ENCODE results near the gene CCT8.

CCT8 gene

DNA sequence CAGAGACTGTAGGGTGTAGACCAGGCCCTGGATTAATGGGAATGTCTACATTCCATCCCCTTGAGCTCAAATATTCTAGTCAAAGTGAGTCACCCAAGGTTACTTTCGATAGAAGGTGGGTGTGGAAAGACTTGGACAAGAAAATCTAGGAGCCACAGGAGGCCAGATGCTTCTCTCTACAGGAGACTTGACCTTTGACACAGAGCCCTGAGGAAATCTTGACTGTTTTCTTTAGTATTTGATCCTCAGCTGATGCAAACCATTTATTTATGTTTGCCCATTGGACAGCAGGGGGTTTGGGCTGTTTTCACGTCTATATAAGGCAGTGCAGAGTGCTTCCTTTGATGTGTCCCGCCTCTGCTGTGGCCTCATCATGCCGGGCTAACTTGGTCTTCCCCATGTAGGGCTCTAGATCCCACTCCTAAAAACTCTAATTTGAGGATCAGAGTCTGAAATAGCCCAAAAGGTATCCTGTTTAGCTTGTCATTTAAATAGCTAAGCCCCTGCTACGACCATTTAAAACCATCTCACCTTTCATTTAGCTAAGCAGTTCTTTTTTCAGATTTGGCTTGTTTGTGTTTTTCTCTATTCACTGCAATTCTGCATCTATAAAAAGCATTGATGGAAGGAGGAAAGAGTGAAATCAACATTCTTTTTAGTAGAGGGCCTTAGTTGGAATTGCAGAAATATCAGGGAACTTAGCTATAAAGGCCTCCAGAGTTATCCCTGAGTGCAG is 41.5 kb upstream of the CCT8 start:
- TF ChIP-seq FOXP2 (optimal IDR thresholded peaks at IDR 0.05; ENCODE audit: borderline replicate concordance, extremely low read depth, extremely low read length, insufficient read depth) (no peak), SIN3A (IDR thresholded peaks at IDR 0.05; ENCODE audit: borderline replicate concordance, insufficient read depth, low read length) (no peak), TAF1 (IDR thresholded peaks at IDR 0.05; ENCODE audit: borderline replicate concordance, insufficient read depth, low read length) (no peak), POLR2AphosphoS5 (IDR thresholded peaks at IDR 0.05; ENCODE audit: low read depth, low read length) (no peak)
- TF ChIP-seq, protein P1, sequence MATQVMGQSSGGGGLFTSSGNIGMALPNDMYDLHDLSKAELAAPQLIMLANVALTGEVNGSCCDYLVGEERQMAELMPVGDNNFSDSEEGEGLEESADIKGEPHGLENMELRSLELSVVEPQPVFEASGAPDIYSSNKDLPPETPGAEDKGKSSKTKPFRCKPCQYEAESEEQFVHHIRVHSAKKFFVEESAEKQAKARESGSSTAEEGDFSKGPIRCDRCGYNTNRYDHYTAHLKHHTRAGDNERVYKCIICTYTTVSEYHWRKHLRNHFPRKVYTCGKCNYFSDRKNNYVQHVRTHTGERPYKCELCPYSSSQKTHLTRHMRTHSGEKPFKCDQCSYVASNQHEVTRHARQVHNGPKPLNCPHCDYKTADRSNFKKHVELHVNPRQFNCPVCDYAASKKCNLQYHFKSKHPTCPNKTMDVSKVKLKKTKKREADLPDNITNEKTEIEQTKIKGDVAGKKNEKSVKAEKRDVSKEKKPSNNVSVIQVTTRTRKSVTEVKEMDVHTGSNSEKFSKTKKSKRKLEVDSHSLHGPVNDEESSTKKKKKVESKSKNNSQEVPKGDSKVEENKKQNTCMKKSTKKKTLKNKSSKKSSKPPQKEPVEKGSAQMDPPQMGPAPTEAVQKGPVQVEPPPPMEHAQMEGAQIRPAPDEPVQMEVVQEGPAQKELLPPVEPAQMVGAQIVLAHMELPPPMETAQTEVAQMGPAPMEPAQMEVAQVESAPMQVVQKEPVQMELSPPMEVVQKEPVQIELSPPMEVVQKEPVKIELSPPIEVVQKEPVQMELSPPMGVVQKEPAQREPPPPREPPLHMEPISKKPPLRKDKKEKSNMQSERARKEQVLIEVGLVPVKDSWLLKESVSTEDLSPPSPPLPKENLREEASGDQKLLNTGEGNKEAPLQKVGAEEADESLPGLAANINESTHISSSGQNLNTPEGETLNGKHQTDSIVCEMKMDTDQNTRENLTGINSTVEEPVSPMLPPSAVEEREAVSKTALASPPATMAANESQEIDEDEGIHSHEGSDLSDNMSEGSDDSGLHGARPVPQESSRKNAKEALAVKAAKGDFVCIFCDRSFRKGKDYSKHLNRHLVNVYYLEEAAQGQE (IDR thresholded peaks at IDR 0.05; ENCODE audit: insufficient read depth in 1 of 2, low read depth in 2 of 2, low read length in 2 of 2): no peak

DNA sequence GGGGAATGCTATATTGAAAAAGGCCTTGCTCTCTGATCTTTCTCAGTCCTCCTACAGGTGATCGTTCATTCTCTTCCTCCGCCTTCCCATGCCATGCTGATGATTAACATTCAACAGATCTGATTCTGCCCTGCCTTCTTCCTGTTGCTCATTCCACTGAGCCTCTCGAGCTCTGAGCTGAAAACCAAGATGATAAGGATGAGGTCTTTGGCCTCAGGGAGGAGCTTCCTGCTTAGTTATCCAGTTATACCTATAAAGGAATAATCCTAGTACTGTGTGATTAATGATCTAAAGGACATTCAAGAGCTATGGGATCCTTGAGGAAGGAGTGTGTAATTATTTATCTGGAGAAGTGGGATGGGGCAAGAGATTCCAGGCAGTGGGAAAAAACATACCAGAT is 31.8 kb upstream of the CCT8 start:
- TF ChIP-seq FOXP2 (optimal IDR thresholded peaks at IDR 0.05; ENCODE audit: borderline replicate concordance, extremely low read depth, extremely low read length, insufficient read depth) (no peak), TAF1 (IDR thresholded peaks at IDR 0.05; ENCODE audit: borderline replicate concordance, insufficient read depth, low read length) (no peak), SIN3A (IDR thresholded peaks at IDR 0.05; ENCODE audit: borderline replicate concordance, insufficient read depth, low read length) (no peak), POLR2AphosphoS5 (IDR thresholded peaks at IDR 0.05; ENCODE audit: low read depth, low read length) (no peak)
- TF ChIP-seq, protein P1 (IDR thresholded peaks at IDR 0.05; ENCODE audit: insufficient read depth in 1 of 2, low read depth in 2 of 2, low read length in 2 of 2): no peak

DNA sequence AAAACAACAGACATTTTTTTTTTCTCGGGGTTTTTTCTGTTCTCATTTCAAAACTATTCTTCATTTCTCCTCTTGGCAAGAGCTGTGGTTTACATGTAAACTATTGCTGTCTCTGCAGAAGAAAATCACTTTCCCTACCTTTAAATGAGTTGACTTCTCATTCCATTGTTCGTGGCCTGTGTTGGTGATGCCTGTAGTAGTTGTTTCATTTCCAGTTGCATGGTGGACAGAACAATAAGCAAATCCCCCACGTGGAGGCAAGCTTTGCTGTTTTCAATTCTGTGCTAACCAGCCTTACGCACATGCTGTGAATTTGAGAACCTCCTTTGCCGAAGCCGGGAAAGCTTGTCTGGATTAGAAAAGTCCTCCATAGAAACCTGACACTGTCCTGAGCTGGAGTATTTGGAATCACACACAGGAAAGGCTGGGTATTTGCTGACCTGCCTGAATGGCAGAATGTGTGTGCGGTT is 30.8 kb upstream of the CCT8 start:
- no peak for TF ChIP-seq TAF1 (IDR thresholded peaks at IDR 0.05; ENCODE audit: borderline replicate concordance, insufficient read depth, low read length)
- TF ChIP-seq FOXP2 (optimal IDR thresholded peaks at IDR 0.05; ENCODE audit: borderline replicate concordance, extremely low read depth, extremely low read length, insufficient read depth): no peak
- TF ChIP-seq SIN3A (IDR thresholded peaks at IDR 0.05; ENCODE audit: borderline replicate concordance, insufficient read depth, low read length): no peak
- TF ChIP-seq, protein P1 (IDR thresholded peaks at IDR 0.05; ENCODE audit: insufficient read depth in 1 of 2, low read depth in 2 of 2, low read length in 2 of 2): no peak
- TF ChIP-seq POLR2AphosphoS5 (IDR thresholded peaks at IDR 0.05; ENCODE audit: low read depth, low read length): no peak

DNA sequence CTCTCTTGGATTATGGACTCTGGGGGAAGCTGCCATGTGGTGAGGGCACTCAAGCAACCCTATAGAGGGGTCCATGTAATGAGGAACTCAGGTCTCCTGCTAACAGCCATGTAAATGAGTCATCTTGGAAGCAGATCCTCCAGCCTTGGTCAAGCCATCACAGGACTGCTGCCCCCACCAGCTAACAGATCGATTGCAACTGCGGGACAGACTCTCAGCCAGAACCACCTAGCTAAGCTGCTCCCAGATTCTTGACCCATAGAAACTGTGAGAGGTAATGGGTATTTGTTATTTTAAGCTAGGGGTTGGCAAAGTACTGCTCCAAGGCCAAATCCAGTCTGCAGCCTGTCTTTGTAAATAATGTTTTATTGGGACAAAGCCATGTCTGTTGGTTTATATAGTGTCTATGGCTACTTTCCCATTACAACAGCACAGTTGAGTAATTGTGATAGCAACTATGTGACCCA is 29.4 kb upstream of the CCT8 start:
- TF ChIP-seq FOXP2 (optimal IDR thresholded peaks at IDR 0.05; ENCODE audit: borderline replicate concordance, extremely low read depth, extremely low read length, insufficient read depth) (no peak), SIN3A (IDR thresholded peaks at IDR 0.05; ENCODE audit: borderline replicate concordance, insufficient read depth, low read length) (no peak), TAF1 (IDR thresholded peaks at IDR 0.05; ENCODE audit: borderline replicate concordance, insufficient read depth, low read length) (no peak), POLR2AphosphoS5 (IDR thresholded peaks at IDR 0.05; ENCODE audit: low read depth, low read length) (no peak)
- TF ChIP-seq, protein P1 (IDR thresholded peaks at IDR 0.05; ENCODE audit: insufficient read depth in 1 of 2, low read depth in 2 of 2, low read length in 2 of 2): no peak

Data from PFSK-1 (cell line).